Stimulated activated CD4-positive, alpha-beta T cell treated with anti-CD3 and anti-CD28 coated beads, Interleukin-4, amount 100 ng/mL, for 24 hours (primary cell): ENCODE results near the gene MFSD12.
"Not testable (repeated sequence)": the region's sequence is repeated elsewhere in the genome, so short reads cannot be mapped to it uniquely, and the experiment has no call there.

Source experiments
- DNase-seq: peaks from one replicate; pipeline ENCODE4 v3.0.0-alpha.2; 2020

Gene MFSD12

GRCh38 chr19:3536429-3537100 lies 20.8 kb downstream of the MFSD12 start:
- DNase-seq = no peak

GRCh38 chr19:3535981-3536380 lies 21.4 kb downstream of the MFSD12 start:
- DNase-seq = no peak

- DNase-seq = no peak
Observed at GRCh38 chr19:3535563-3535965, 21.8 kb downstream of the MFSD12 start.

GRCh38 chr19:3535235-3535535 lies 22.2 kb downstream of the MFSD12 start:
- DNase-seq = no peak

- no peak for DNase-seq
Observed at GRCh38 chr19:3534375-3535234, 22.8 kb downstream of the MFSD12 start.

- no peak for DNase-seq
Observed at GRCh38 chr19:3533563-3534216, 23.7 kb downstream of the MFSD12 start.

GRCh38 chr19:3533033-3533432 lies 24.4 kb downstream of the MFSD12 start:
- DNase-seq = no peak

- no peak for DNase-seq
Observed at GRCh38 chr19:3532154-3532786, 25.1 kb downstream of the MFSD12 start.

- DNase-seq = no peak
Observed at GRCh38 chr19:3531716-3532115, 25.7 kb downstream of the MFSD12 start.

GRCh38 chr19:3530389-3530788 lies 27.0 kb downstream of the MFSD12 start:
- no peak for DNase-seq

- DNase-seq = not testable (repeated sequence)
Observed at GRCh38 chr19:3529299-3529698, 28.1 kb downstream of the MFSD12 start.

GRCh38 chr19:3528539-3529211 lies 28.7 kb downstream of the MFSD12 start:
- no peak for DNase-seq

GRCh38 chr19:3528080-3528479 lies 29.3 kb downstream of the MFSD12 start:
- no peak for DNase-seq

GRCh38 chr19:3527238-3527910 lies 30.0 kb downstream of the MFSD12 start:
- DNase-seq = no peak

- no peak for DNase-seq
Observed at GRCh38 chr19:3526507-3527237, 30.7 kb downstream of the MFSD12 start.

GRCh38 chr19:3524904-3525451 lies 32.4 kb downstream of the MFSD12 start:
- DNase-seq = no peak

- DNase-seq = no peak
Observed at GRCh38 chr19:3524078-3524842, 33.1 kb downstream of the MFSD12 start.

GRCh38 chr19:3523361-3524077 lies 33.9 kb downstream of the MFSD12 start:
- no peak for DNase-seq

GRCh38 chr19:3522421-3523360 lies 34.7 kb downstream of the MFSD12 start:
- DNase-seq = no peak
